H1 (cell line): Measurements from ENCODE around the gene TSTD2. TPM values are rescaled to one million over a fixed set of nuclear protein-coding genes. Genes with fewer than 3 reads are reported as not detected.

Source experiments
- BACH1 ChIP-seq: IDR thresholded peaks from 2 replicates; pipeline ENCODE4 v1.6.1; 2012; ENCODE audit warnings: low read length, improper control_type of control experiment
- CHD1 ChIP-seq: IDR thresholded peaks from 2 replicates; pipeline ENCODE4 v1.6.1; 2012; ENCODE audit warnings: low read depth, low read length, improper control_type of control experiment
- CTBP2 ChIP-seq: IDR thresholded peaks from 2 replicates; pipeline ENCODE4 v1.7.0; 2011; ENCODE audit warnings: borderline replicate concordance, mild to moderate bottlenecking, moderate library complexity, mixed read lengths, low read length; ENCODE audit not compliant: insufficient read depth, insufficient read length
- JUN ChIP-seq: IDR thresholded peaks from 2 replicates; pipeline ENCODE4 v1.6.1; 2011; ENCODE audit warnings: low read depth, mild to moderate bottlenecking, improper control_type of control experiment, low read length
- polyA plus RNA-seq, 7 experiments: library from polyadenylated mRNA; depleted of rRNA in 3 of 7; stranded (reverse) in 5 of 7; unstranded in 2 of 7; fragments of >200 nt in 5 of 7; fragments of 200-250 nt in 2 of 7; gene quantifications; 1 replicate in 5 of 7; 2 replicates in 1 of 7; 4 replicates in 1 of 7; pipeline versions ENCODE4 v1.2.1 to v1.2.3, GENCODE V29; 2011 to 2013; ENCODE audit warnings: missing spikeins in 2 of 7, mixed read lengths in 2 of 7
- total RNA-seq: library from RNA; stranded (reverse); fragmentation: NEBNext Ultra II Directional; extraction: Animal tissue kit (Norgen Biotek cat#: 25700); gene quantifications from 2 replicates; pipeline ENCODE4 v1.2.1, GENCODE V29; 2021

Gene TSTD2
- total and polyA plus RNA-seq, 2 of the 8 experiments (the other 6 are each of a cell fraction or from before 2014, with no cell fraction given): 16.1 to 17.5 TPM

DNA sequence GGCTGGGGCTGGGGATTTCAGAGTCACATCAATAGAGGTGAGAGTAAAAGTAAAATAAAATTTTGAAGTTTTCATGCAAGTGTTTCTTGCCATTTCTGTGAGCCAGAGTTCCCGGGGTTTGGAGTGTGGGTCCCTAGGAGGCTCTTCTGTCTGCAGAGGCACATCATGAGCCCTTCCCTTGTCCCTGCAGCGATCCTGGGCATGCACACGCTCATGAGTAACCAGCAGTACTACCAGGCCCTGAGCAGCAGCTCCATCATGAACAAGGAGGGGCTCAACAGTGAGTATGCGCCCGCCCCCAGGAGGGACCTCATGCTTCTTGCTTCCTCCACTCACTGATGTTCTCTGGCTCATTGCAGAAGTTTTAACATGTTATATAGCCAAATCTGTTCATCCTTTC lies 70.6 kb downstream of the TSTD2 start (continued):
- TF ChIP-seq CTBP2 (no peak), BACH1 (no peak), JUN (no peak), CHD1 (no peak)
- TF ChIP-seq, all 59 proteins: peak for 0
